Heart left ventricle (tissue), 16 donors: ENCODE data around the gene DCLRE1A. TPM values are rescaled to one million over a fixed set of nuclear protein-coding genes. Genes with fewer than 3 reads are reported as not detected.

Source experiments
- ATAC-seq, 4 donors: fragments of 200-7000 bp; cut with Tn5 transposase; one replicate each; pipeline ENCODE4 v1.9.1; 2020 to 2022; ENCODE audit warnings: moderate library complexity in 4 of 4, mild to moderate bottlenecking in 3 of 4, moderate number of reproducible peaks in 1 of 4
- DNase-seq, 5 donors: peaks; one replicate each; pipeline ENCODE4 v3.0.0-alpha.2; 2020
- H3K27ac ChIP-seq, 12 donors: fragments of 200-600 bp; sonication (generic) in 4 of 12; one replicate each; pipeline versions ENCODE4 v1.5.0 to v1.8.0; 2016 to 2022; ENCODE audit warnings: mild to moderate bottlenecking in 2 of 12
- H3K27me3 ChIP-seq, 9 donors: fragments of 200-600 bp; sonication (generic) in 2 of 9; one replicate each; pipeline versions ENCODE4 v1.5.1 to v1.8.0; 2016 to 2022; ENCODE audit warnings: mild to moderate bottlenecking in 3 of 9
- H3K36me3 ChIP-seq, 9 donors: fragments of 200-600 bp; sonication (generic) in 2 of 9; one replicate each; pipeline versions ENCODE4 v1.5.0 to v1.8.0; 2018 to 2022; ENCODE audit warnings: mild to moderate bottlenecking in 2 of 9
- H3K4me1 ChIP-seq, 12 donors: fragments of 200-600 bp; sonication (generic) in 4 of 12; one replicate each; pipeline versions ENCODE4 v1.5.0 to v1.8.0; 2016 to 2022; ENCODE audit warnings: mild to moderate bottlenecking in 3 of 12
- H3K4me3 ChIP-seq, 12 donors: fragments of 200-600 bp; sonication (generic) in 4 of 12; one replicate each; pipeline versions ENCODE4 v1.5.0 to v1.8.0; 2017 to 2022; ENCODE audit warnings: mild to moderate bottlenecking in 9 of 12, moderate library complexity in 4 of 12
- H3K9me3 ChIP-seq, 12 donors: fragments of 200-600 bp; sonication (generic) in 4 of 12; one replicate each; pipeline versions ENCODE4 v1.5.0 to v1.8.0; 2016 to 2022; ENCODE audit warnings: mild to moderate bottlenecking in 1 of 12
- POLR2A ChIP-seq, 2 donors: fragments of 450-650 bp; IDR thresholded peaks; one replicate each; pipeline ENCODE4 v1.6.1; 2017; ENCODE audit warnings: antibody characterized with exemption in 2 of 2, mild to moderate bottlenecking in 2 of 2, moderate library complexity in 2 of 2
- WGBS, 4 donors: extraction: QIAGEN DNeasy Blood & Tissue Kit in 2 of 4; methylation state at CpG; one replicate each; pipeline versions ENCODE4 v1.1.5 to v1.1.7; 2013 to 2018; 5-methylcytosine and 5-hydroxymethylcytosine counted together
- intact Hi-C, 10 donors: fragments of 100-400 bp; cut with DNase I; formaldehyde crosslinking; loops; one replicate each; pipeline versions ENCODE4 v1.11.1 to v1.14.2; 2022
- polyA plus RNA-seq, 2 donors: library from polyadenylated mRNA; stranded (reverse); fragments of 200-250 nt; gene quantifications; one replicate each; pipeline ENCODE4 v1.2.3, GENCODE V29; 2013
- total RNA-seq, 9 donors: library from RNA; depleted of rRNA in 2 of 9; stranded (reverse); fragments of >200 nt in 2 of 9; fragmentation: NEBNext Ultra II Directional in 3 of 9; extraction: Animal tissue kit (Norgen Biotek cat#: 25700) in 3 of 9; gene quantifications; one replicate each; pipeline versions ENCODE4 v1.1.0 to v1.2.4, GENCODE V29; 2016 to 2023
- TF ChIP-seq, protein P1 (sequence below), 12 donors: fragments of 200-600 bp; sonication (generic) in 4 of 12; IDR thresholded peaks; one replicate each; pipeline versions ENCODE4 v1.5.0 to v1.8.0; 2018 to 2022; ENCODE audit warnings: antibody characterized with exemption in 12 of 12, mild to moderate bottlenecking in 5 of 12
- donor health status: ischemic (EF 13 %, LVEDD 7.1; RV severe dilation, severe dysfunction).
- donor health status: healthy with polysubstance abuse.
- donor health status: DM: no; HTN: yes; CAD: no.
- donor health status: DM: no; HTN: no; CAD: no.
- donor health status: ischemic (EF 25% LVEDD 6.9; RV normal size, moderate dysfunction).
- donor health status: ischemic (EF 25% LVEDD 5.7; RV mildly dilated, moderate dysfunction).
- donor health status: healthy.
- donor health status: DM: yes; HTN: yes; CAD: no.
- donor health status: ischemic (EF 35%, LVEDD 5.7; RV mildly dilated, moderate dysfunction).
- donor health status: nonischemic (EF 11% LVEDD 7.7; RV severe dilation, severe dysfunction).
- donor health status: DM: yes; HTN: yes; CAD: no.
- donor health status: PGD.
- donor health status: ischemic (EF 29% LVEDD 5.4; RV normal size, mild dysfunction).
- donor health status: nonischemic (EF 23%, LVEDD 6.1; RV moderate dilation, normal function).

Gene DCLRE1A
- total and polyA plus RNA-seq, 11 donors: 3.5 to 8.5 (median 6.1) TPM

GRCh38 chr10:113879691-113880090 is 25.8 kb upstream of the DCLRE1A start:
- Histone ChIP-seq H3K4me3 (no peak overlapping the region), H3K27ac (no peak overlapping the region), H3K36me3 (peaks cover 0 to 82% (median 36%) of the 10 kb centered on the region in 9 donors), H3K27me3 (no peaks in the 10 kb centered on the region), H3K4me1 (peaks cover 0 to 18% (median 4%) of the 10 kb centered on the region in 12 donors), H3K9me3 (no peaks in the 10 kb centered on the region)
- TF ChIP-seq POLR2A (IDR thresholded peaks at IDR 0.05): no peak
- TF ChIP-seq, protein P1, sequence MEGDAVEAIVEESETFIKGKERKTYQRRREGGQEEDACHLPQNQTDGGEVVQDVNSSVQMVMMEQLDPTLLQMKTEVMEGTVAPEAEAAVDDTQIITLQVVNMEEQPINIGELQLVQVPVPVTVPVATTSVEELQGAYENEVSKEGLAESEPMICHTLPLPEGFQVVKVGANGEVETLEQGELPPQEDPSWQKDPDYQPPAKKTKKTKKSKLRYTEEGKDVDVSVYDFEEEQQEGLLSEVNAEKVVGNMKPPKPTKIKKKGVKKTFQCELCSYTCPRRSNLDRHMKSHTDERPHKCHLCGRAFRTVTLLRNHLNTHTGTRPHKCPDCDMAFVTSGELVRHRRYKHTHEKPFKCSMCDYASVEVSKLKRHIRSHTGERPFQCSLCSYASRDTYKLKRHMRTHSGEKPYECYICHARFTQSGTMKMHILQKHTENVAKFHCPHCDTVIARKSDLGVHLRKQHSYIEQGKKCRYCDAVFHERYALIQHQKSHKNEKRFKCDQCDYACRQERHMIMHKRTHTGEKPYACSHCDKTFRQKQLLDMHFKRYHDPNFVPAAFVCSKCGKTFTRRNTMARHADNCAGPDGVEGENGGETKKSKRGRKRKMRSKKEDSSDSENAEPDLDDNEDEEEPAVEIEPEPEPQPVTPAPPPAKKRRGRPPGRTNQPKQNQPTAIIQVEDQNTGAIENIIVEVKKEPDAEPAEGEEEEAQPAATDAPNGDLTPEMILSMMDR (IDR thresholded peaks at IDR 0.05): no peak
- DNase-seq (no peak), ATAC-seq (no peak)
- WGBS, 4 donors: 77 to 87% (median 79%) methylated on average over 2 of the region's 2 CpGs
- intact Hi-C loops: no loop called here

DNA sequence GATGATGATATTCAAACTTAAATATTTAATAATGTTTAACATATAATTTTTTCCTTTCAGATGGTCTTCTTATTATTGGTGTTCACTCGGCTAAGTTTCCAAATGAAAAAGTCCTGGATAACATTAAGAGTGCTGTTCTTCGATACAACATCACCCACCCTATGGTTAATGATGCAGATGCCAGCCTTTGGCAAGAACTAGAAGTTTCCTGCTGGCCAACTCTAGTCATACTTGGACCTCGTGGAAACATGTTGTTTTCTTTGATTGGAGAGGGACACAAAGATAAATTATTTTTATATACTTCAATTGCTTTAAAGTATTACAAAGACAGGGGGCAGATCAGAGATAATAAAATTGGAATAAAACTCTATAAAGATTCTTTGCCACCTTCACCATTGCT is 22.6 kb upstream of the DCLRE1A start:
- DNase-seq: no peak

GRCh38 chr10:113875212-113875611 is 21.3 kb upstream of the DCLRE1A start:
- DNase-seq (no peak), ATAC-seq (no peak)
- H3K27me3 ChIP-seq: no peaks in the 10 kb centered on the region
- H3K9me3 ChIP-seq: peaks cover 0 to 20% (median 12%) of the 10 kb centered on the region in 12 donors
- WGBS, 4 donors: 91 to 97% (median 94%) methylated on average over 1 of the region's 1 CpG
- H3K4me1 ChIP-seq: peaks cover 0 to 18% (median 4%) of the 10 kb centered on the region in 12 donors
- TF ChIP-seq, protein P1 (IDR thresholded peaks at IDR 0.05): no peak
- no peak for TF ChIP-seq POLR2A (IDR thresholded peaks at IDR 0.05)
- H3K4me3 ChIP-seq: no peak overlapping the region
- peaks cover 0 to 55% (median 15%) of the 10 kb centered on the region in 9 donors for H3K36me3 ChIP-seq
- intact Hi-C loops: no loop called here
- no peak overlapping the region for H3K27ac ChIP-seq

More for the DNA sequence above, 22.6 kb upstream of the DCLRE1A start:
- intact Hi-C loops: no loop called here
- WGBS, 4 donors: 53 to 60% (median 56%) methylated on average over 3 of the region's 3 CpGs
- peaks cover 0 to 62% (median 24%) of the 10 kb centered on the region in 9 donors for H3K36me3 ChIP-seq
- H3K4me3 ChIP-seq: no peak overlapping the region
- no peak for TF ChIP-seq POLR2A (IDR thresholded peaks at IDR 0.05)
- TF ChIP-seq, protein P1 (IDR thresholded peaks at IDR 0.05): no peak
- H3K27ac ChIP-seq: no peak overlapping the region
- peak in 2 of 4 donors; percentile 52 to 79 for ATAC-seq
- peaks cover 0 to 18% (median 4%) of the 10 kb centered on the region in 12 donors for H3K4me1 ChIP-seq
- no peaks in the 10 kb centered on the region for H3K27me3 ChIP-seq
- H3K9me3 ChIP-seq: peaks cover 0 to 20% (median 12%) of the 10 kb centered on the region in 12 donors

DNA sequence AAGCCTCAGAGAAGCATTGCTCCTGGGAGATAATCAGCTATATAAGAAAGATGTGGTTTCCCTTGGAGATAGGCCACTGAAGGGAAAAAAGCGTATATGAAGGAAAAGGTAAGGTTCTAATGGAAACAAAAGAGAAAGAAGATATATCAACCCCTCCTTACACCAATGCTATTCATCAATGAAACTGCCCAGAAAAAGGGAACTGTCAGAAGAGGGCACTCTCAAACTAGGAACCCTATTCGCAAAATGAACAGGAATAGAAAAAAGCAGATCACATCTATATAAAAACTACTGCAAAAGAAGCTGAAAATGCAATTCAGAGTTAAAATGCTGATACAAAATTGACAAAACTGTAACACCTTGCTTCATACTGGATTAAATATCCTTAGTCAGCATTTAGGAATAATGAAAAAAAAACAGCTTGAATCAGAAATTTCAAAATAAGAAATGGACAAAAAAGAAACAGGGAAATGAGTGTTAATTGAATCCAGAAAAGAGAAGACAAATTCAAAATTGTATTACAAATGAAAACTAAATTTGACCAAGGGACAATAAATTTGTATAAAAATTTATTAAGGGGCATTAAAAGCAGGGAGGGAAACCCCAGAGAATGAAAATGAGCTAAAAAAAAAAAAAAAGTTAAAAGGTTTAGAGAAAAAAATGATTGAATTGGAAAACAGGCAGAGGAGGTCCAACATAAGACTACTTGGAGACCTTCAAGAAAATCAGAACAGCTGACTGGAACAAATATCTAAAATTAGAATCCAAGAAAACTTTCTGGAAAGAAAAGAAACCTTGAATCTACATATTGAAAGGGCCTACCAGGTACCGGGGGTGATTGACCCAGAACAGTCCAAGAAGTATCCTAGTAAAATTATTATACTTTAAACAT is 18.5 kb upstream of the DCLRE1A start:
- intact Hi-C loops: no loop called here
- peaks cover 0 to 35% (median 3%) of the 10 kb centered on the region in 9 donors for H3K36me3 ChIP-seq
- peaks cover 0 to 22% (median 3%) of the 10 kb centered on the region in 12 donors for H3K4me1 ChIP-seq
- TF ChIP-seq, protein P1 (IDR thresholded peaks at IDR 0.05): no peak
- no peak for TF ChIP-seq POLR2A (IDR thresholded peaks at IDR 0.05)
- H3K4me3 ChIP-seq: no peak overlapping the region
- ATAC-seq (no peak), DNase-seq (no peak)
- no peak overlapping the region for H3K27ac ChIP-seq
- 93 to 99% (median 96%) methylated on average over 3 of the region's 3 CpGs for WGBS, 4 donors
- no peaks in the 10 kb centered on the region for H3K27me3 ChIP-seq
- peaks cover 0 to 20% (median 12%) of the 10 kb centered on the region in 12 donors for H3K9me3 ChIP-seq
